Left lung (tissue), 10 donors: ENCODE data around the gene YAF2. TPM values are rescaled to one million over a fixed set of nuclear protein-coding genes. Genes with fewer than 3 reads are reported as not detected.
A peak's percentile ranks its signal among the peaks of the same experiment; 100 is the strongest.
"Not testable (repeated sequence)": the region's sequence is repeated elsewhere in the genome, so short reads cannot be mapped to it uniquely, and the experiment has no call there.

ENCODE experiments used
- ATAC-seq: fragments of 200-7000 bp; cut with Tn5 transposase; one replicate; pipeline ENCODE4 v1.9.1; 2020; ENCODE audit warnings: moderate library complexity
- DNase-seq, 4 donors: peaks; one replicate each; pipeline ENCODE4 v3.0.0-alpha.2; 2013 to 2020
- H3K27ac ChIP-seq, 2 donors: fragments of 200-600 bp; sonication (generic) in 1 of 2; one replicate each; pipeline versions ENCODE4 v1.5.0 to v1.8.0; 2020 to 2021
- H3K27me3 ChIP-seq, 2 donors: fragments of 200-600 bp; sonication (generic) in 1 of 2; one replicate each; pipeline versions ENCODE4 v1.5.0 to v1.8.0; 2020 to 2021
- H3K36me3 ChIP-seq, 2 donors: fragments of 200-600 bp; sonication (generic) in 1 of 2; one replicate each; pipeline versions ENCODE4 v1.5.0 to v1.8.0; 2020 to 2021
- H3K4me1 ChIP-seq, 2 donors: fragments of 200-600 bp; one replicate each; pipeline ENCODE4 v1.8.0; 2021
- H3K4me3 ChIP-seq, 2 donors: fragments of 200-600 bp; sonication (generic) in 1 of 2; one replicate each; pipeline versions ENCODE4 v1.5.0 to v1.8.0; 2020 to 2021; ENCODE audit warnings: mild to moderate bottlenecking in 1 of 2
- H3K9me3 ChIP-seq, 2 donors: fragments of 200-600 bp; sonication (generic) in 1 of 2; one replicate each; pipeline versions ENCODE4 v1.5.0 to v1.8.0; 2020 to 2021
- intact Hi-C, 2 donors: fragments of 100-400 bp; cut with DNase I; formaldehyde crosslinking; loops; one replicate each; pipeline versions ENCODE4 v1.11.2 to v1.14.2; 2022
- polyA plus RNA-seq, 6 donors: library from polyadenylated mRNA; unstranded; fragments of 120-200 nt; gene quantifications; one replicate each; pipeline ENCODE4 v1.2.1, GENCODE V29; 2013; ENCODE audit not compliant: insufficient read length in 6 of 6
- total RNA-seq, 2 donors: library from RNA; stranded (reverse); fragmentation: NEBNext Ultra II Directional; extraction: Animal tissue kit (Norgen Biotek cat#: 25700); gene quantifications; one replicate each; pipeline ENCODE4 v1.2.1, GENCODE V29; 2021
- TF ChIP-seq, protein P1 (sequence below), 2 donors: fragments of 200-600 bp; sonication (generic) in 1 of 2; IDR thresholded peaks; one replicate each; pipeline versions ENCODE4 v1.5.0 to v1.8.0; 2021; ENCODE audit warnings: antibody characterized with exemption in 2 of 2
- donor health status: DM: no; HTN: yes; CAD: no.
- donor health status: DM: no; HTN: no; CAD: no.

The YAF2 gene
- total and polyA plus RNA-seq, 8 donors, result 18.7 to 33.4 (median 21.9) TPM

DNA sequence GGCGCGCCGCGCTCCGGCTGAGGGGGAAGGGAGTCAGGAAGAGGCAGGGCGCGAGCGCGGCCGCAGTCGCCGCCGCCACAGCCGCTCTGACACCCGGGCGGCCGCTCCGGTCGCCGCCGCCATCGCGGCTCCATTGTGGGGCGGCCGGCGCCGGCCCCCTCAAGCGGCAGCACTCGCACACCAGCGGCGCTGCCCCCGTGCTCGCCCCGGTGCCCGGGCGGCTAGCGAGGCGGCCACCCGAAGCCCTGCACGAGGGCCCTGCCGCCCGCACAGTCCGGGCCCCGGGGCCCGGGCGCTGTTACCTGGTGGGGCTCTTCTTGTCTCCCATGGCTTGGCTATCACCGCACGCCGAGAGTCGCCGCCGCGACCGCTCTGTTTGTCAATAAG is 202 bp downstream of the YAF2 start:
- intact Hi-C loops, result no loop called here
- TF ChIP-seq, protein P1, sequence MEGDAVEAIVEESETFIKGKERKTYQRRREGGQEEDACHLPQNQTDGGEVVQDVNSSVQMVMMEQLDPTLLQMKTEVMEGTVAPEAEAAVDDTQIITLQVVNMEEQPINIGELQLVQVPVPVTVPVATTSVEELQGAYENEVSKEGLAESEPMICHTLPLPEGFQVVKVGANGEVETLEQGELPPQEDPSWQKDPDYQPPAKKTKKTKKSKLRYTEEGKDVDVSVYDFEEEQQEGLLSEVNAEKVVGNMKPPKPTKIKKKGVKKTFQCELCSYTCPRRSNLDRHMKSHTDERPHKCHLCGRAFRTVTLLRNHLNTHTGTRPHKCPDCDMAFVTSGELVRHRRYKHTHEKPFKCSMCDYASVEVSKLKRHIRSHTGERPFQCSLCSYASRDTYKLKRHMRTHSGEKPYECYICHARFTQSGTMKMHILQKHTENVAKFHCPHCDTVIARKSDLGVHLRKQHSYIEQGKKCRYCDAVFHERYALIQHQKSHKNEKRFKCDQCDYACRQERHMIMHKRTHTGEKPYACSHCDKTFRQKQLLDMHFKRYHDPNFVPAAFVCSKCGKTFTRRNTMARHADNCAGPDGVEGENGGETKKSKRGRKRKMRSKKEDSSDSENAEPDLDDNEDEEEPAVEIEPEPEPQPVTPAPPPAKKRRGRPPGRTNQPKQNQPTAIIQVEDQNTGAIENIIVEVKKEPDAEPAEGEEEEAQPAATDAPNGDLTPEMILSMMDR (IDR thresholded peaks at IDR 0.05), result no peak

DNA sequence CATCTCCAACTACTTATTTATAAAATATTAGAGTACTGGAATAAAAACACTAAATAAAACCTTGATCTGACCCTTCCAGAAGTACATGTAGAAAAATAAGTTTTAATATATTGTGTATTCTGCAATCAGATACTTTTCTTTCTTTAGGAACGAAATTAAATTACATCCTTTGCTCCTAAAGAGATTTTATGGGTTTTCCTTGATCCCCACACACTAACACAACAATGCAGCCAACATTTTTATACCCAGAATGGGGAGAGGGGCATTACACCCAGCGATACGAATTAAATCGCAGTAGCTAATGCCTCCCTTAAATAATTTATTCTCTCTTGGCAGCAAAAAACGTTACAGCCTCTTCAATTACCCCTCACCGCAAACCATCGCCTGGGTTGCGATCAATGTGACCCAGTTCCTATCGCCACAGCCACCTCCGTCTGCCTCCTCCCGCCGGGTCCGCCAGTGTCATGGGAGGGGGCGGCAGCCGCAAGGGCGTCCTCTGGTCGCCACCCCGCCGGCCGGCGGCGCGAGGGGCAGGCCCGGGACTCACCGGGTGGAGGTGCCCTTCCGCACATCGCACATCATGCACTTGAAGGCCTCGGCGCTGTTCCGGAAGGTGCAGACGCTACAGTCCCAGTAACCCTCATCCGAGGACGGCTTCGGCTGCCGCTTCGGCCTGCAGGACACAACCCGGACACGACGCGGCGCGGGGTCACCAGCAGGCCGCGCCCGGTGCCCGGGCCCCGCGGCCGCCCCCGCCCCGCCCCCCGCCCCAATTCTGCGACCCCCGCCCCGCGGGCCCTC is 796 bp downstream of the YAF2 start:
- no peaks in the 10 kb centered on the region for H3K9me3 ChIP-seq
- no peaks in the 10 kb centered on the region for H3K36me3 ChIP-seq
- TF ChIP-seq, protein P1 (IDR thresholded peaks at IDR 0.05), result peak in 1 of 2 donors; percentile 40
- peak overlapping the region; percentile 90 to 91 for H3K27ac ChIP-seq
- DNase-seq, result peak; percentile 53 to 93 (median 80)
- H3K4me3 ChIP-seq, result peak overlapping the region; percentile 55 to 63
- ATAC-seq, result peak; percentile 81
- H3K4me1 ChIP-seq, result peaks cover 7 to 31% of the 10 kb centered on the region in 2 donors
- no peaks in the 10 kb centered on the region for H3K27me3 ChIP-seq
- intact Hi-C loops, result no loop called here

More for the DNA sequence above, 202 bp downstream of the YAF2 start:
- no peaks in the 10 kb centered on the region for H3K27me3 ChIP-seq
- H3K27ac ChIP-seq, result peak overlapping the region; percentile 90 to 91
- H3K9me3 ChIP-seq, result no peaks in the 10 kb centered on the region
- H3K4me3 ChIP-seq, result peak overlapping the region; percentile 55 to 63
- no peak for ATAC-seq
- H3K4me1 ChIP-seq, result peaks cover 7 to 31% of the 10 kb centered on the region in 2 donors
- no peak for DNase-seq
- no peaks in the 10 kb centered on the region for H3K36me3 ChIP-seq

DNA sequence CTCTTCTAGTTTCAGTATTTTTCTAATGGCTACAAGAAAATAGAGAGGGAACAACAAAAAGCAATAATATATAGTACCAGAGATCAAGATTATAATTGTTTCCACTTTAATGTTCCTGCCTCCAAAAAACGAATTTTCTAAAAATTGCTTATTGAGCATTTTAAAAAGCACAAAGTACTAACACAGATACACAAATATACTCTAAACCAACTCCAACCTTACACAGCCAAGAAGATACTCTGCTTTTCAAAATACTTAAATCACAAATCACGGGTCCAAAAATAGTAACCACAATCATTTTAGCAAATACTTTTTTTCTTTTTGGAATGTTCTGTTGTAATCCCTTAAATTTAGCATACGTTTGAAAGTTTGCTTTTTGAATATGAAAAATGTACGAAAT is 2.0 kb downstream of the YAF2 start:
- no peaks in the 10 kb centered on the region for H3K27me3 ChIP-seq
- H3K9me3 ChIP-seq, result no peaks in the 10 kb centered on the region
- peak overlapping the region in 1 of 2 donors; percentile 44 for H3K27ac ChIP-seq
- no peak for DNase-seq
- intact Hi-C loops, result no loop called here
- TF ChIP-seq, protein P1 (IDR thresholded peaks at IDR 0.05), result no peak
- peaks cover 7 to 31% of the 10 kb centered on the region in 2 donors for H3K4me1 ChIP-seq
- ATAC-seq, result no peak
- no peak overlapping the region for H3K4me3 ChIP-seq
- H3K36me3 ChIP-seq, result no peaks in the 10 kb centered on the region

DNA sequence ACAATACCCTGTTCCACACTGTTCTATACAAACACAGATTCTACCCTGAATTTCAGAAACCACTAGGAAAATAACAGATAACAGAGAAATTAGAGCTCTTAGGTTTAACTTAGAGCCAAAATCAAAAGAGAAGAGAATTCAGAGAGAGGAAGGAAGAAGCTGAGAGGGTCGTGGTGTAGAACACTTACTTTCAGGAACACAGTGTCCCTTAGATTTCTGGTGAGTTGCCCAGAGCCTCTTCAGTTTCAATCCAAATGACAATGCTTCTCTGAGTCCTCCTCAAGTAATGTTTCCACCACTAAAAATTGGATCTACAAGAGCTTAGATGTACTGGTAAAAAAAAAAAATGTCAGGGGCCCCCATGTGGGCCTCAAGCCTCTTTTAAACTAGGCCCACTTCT is 2.6 kb downstream of the YAF2 start:
- H3K36me3 ChIP-seq, result no peaks in the 10 kb centered on the region
- DNase-seq, result peak in 1 of 4 donors; percentile 11
- no peaks in the 10 kb centered on the region for H3K27me3 ChIP-seq
- H3K9me3 ChIP-seq, result no peaks in the 10 kb centered on the region
- peaks cover 7 to 31% of the 10 kb centered on the region in 2 donors for H3K4me1 ChIP-seq
- no peak overlapping the region for H3K4me3 ChIP-seq
- ATAC-seq, result no peak
- TF ChIP-seq, protein P1 (IDR thresholded peaks at IDR 0.05), result no peak
- intact Hi-C loops, result no loop called here
- H3K27ac ChIP-seq, result peak overlapping the region in 1 of 2 donors; percentile 44

DNA sequence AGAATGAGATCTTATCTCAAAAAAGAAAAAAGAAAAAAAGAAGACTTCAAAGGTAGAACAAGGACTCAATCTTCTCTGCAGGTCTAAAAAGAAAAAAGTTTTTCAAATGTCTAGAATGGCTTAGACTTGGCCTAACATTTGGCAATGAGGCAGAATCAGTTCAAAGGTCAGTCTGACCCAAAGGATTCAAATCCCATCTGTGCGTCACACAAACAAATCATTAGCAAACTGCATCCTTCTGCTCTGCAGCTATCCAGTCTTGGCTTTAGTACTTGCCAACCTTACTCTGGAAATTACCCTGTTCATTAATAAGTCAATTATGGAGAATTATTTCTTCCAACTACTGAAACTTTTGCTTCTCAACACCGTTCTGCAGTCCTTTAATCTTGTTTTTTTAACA is 3.1 kb downstream of the YAF2 start:
- Histone ChIP-seq H3K36me3 (peaks cover 0 to 1% of the 10 kb centered on the region in 2 donors), H3K4me3 (no peak overlapping the region), H3K27me3 (no peaks in the 10 kb centered on the region), H3K4me1 (peaks cover 7 to 31% of the 10 kb centered on the region in 2 donors), H3K9me3 (no peaks in the 10 kb centered on the region), H3K27ac (no peak overlapping the region)
- TF ChIP-seq, protein P1 (IDR thresholded peaks at IDR 0.05), result no peak
- peak in 1 of 4 donors; percentile 4 for DNase-seq
- intact Hi-C loops, result no loop called here
- ATAC-seq, result no peak

DNA sequence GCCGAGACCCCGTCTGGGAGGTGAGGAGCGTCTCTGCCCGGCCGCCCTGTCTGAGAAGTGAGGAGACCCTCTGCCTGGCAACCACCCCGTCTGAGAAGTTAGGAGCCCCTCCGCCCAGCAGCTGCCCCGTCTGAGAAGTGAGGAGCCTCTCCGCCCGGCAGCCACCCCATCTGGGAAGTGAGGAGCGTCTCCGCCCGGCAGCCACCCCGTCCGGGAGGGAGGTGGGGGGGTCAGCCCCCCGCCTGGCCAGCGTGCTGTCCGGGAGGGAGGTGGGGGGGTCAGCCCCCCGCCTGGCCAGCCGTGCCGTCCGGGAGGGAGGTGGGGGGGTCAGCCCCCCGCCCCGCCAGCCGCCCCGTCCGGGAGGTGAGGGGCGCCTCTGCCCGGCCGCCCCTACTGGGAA is 10.5 kb downstream of the YAF2 start:
- H3K4me1 ChIP-seq, H3K27me3 ChIP-seq, DNase-seq, H3K27ac ChIP-seq, H3K4me3 ChIP-seq, H3K9me3 ChIP-seq, H3K36me3 ChIP-seq, intact Hi-C loops, ATAC-seq: not testable (repeated sequence)

DNA sequence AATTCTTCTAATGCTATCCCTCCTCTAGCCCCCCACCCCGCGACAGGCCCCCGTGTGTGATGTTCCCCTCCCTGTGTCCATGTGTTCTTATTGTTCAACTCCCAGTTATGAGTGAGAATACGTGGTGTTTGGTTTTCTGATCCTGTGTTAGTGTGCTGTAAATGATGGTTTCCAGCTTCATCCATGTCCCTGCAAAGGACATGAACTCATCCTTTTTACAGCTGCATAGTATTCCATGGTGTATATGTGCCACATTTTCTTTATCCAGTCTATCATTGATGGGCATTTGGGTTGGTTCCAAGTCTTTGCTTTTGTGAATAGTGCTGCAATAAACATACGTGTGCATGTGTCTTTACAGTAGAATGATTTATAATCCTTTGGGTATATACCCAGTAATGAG is 13.5 kb downstream of the YAF2 start:
- H3K4me1 ChIP-seq, H3K27ac ChIP-seq, H3K27me3 ChIP-seq, DNase-seq, ATAC-seq, H3K36me3 ChIP-seq, H3K9me3 ChIP-seq, intact Hi-C loops, H3K4me3 ChIP-seq: not testable (repeated sequence)
